Upper lobe of left lung (tissue), 4 donors: ENCODE measurements around the gene NDUFS1.

Source experiments
- CTCF ChIP-seq, 6 experiments: fragments of 450-650 bp in 4 of 6; fragments of 200-600 bp in 2 of 6; sonication (generic) in 2 of 6; IDR thresholded peaks; one replicate each; pipeline ENCODE4 v1.5.1; 2016 to 2019; ENCODE audit warnings: antibody characterized with exemption in 6 of 6
- EP300 ChIP-seq, 4 donors: sonication (generic); formaldehyde crosslinking; IDR thresholded peaks; one replicate each; pipeline ENCODE4 v1.5.1; 2017; ENCODE audit warnings: antibody characterized with exemption in 4 of 4, control low read depth in 2 of 4
- POLR2AphosphoS5 ChIP-seq, 2 donors: sonication (generic); formaldehyde crosslinking; IDR thresholded peaks; one replicate each; pipeline ENCODE4 v1.5.1; 2017; ENCODE audit warnings: antibody characterized with exemption in 2 of 2

GRCh38 chr2:206164261-206164862 lies 5.1 kb upstream of the NDUFS1 start:
- TF ChIP-seq EP300 (IDR thresholded peaks at IDR 0.05) = no peak
- TF ChIP-seq CTCF (IDR thresholded peaks at IDR 0.05) = peak; percentile 45 to 79 (median 60)
- TF ChIP-seq POLR2AphosphoS5 (IDR thresholded peaks at IDR 0.05) = no peak
